H9 (cell line): ENCODE data around the gene ZNHIT2. TPM values are rescaled to one million over a fixed set of nuclear protein-coding genes. Genes with fewer than 3 reads are reported as not detected.

Experiments
- DNase-seq: peaks from one replicate; pipeline ENCODE4 v3.0.0-alpha.2; 2017
- H2AFZ ChIP-seq: one replicate; pipeline ENCODE4 v1.6.1; 2013; ENCODE audit warnings: mild to moderate bottlenecking, low read length, control low read depth, moderate library complexity
- H2AK5ac ChIP-seq: 2 replicates; pipeline ENCODE4 v1.6.1; 2013; ENCODE audit warnings: low read length, control low read depth, mixed read lengths; ENCODE audit not compliant: insufficient read length
- H2BK120ac ChIP-seq: one replicate; pipeline ENCODE4 v1.6.1; 2013; ENCODE audit warnings: low read depth, mild to moderate bottlenecking, low read length, control low read depth, inconsistent platforms; ENCODE audit not compliant: poor library complexity, severe bottlenecking
- H2BK12ac ChIP-seq: 2 replicates; pipeline ENCODE4 v1.6.1; 2013; ENCODE audit warnings: low read length, control low read depth, mixed read lengths, low read depth; ENCODE audit not compliant: insufficient read length
- H2BK15ac ChIP-seq: 2 replicates; pipeline ENCODE4 v1.6.1; 2013; ENCODE audit warnings: low read depth, low read length, control low read depth
- H2BK20ac ChIP-seq: one replicate; pipeline ENCODE4 v1.6.1; 2013; ENCODE audit warnings: low read depth, mild to moderate bottlenecking, low read length, control low read depth, inconsistent platforms; ENCODE audit not compliant: poor library complexity, severe bottlenecking
- H2BK5ac ChIP-seq: 2 replicates; pipeline ENCODE4 v1.6.1; 2013; ENCODE audit warnings: low read length, control low read depth, mixed read lengths; ENCODE audit not compliant: insufficient read length
- H3K14ac ChIP-seq: 2 replicates; pipeline ENCODE4 v1.6.1; 2013; ENCODE audit warnings: low read length, control low read depth; ENCODE audit not compliant: insufficient read depth
- H3K18ac ChIP-seq: 2 replicates; pipeline ENCODE4 v1.6.1; 2013; ENCODE audit warnings: low read depth, mild to moderate bottlenecking, mixed read lengths, low read length, control low read depth; ENCODE audit not compliant: insufficient read length
- H3K23ac ChIP-seq: 2 replicates; pipeline ENCODE4 v1.6.1; 2013; ENCODE audit warnings: low read length, control low read depth, mixed read lengths, low read depth; ENCODE audit not compliant: insufficient read length
- H3K23me2 ChIP-seq: 2 replicates; pipeline ENCODE4 v1.6.1; 2013; ENCODE audit warnings: low read depth, mild to moderate bottlenecking, mixed read lengths, low read length, control low read depth; ENCODE audit not compliant: insufficient read length, poor library complexity, severe bottlenecking
- H3K27ac ChIP-seq: 2 replicates; pipeline ENCODE4 v1.5.1; 2013; ENCODE audit warnings: low read length, control low read depth, mixed read lengths, low read depth; ENCODE audit not compliant: insufficient read length
- H3K27me3 ChIP-seq: 2 replicates; pipeline ENCODE4 v1.6.1; 2013; ENCODE audit warnings: low read length, control low read depth, inconsistent platforms; ENCODE audit not compliant: insufficient read depth
- H3K4ac ChIP-seq: 2 replicates; pipeline ENCODE4 v1.6.1; 2013; ENCODE audit warnings: low read depth, mild to moderate bottlenecking, control low read depth, inconsistent platforms, low read length, moderate library complexity
- H3K4me1 ChIP-seq: 2 replicates; pipeline ENCODE4 v1.6.1; 2013; ENCODE audit warnings: low read length, control low read depth, inconsistent platforms; ENCODE audit not compliant: insufficient read depth
- H3K4me2 ChIP-seq: 2 replicates; pipeline ENCODE4 v1.6.1; 2013; ENCODE audit warnings: low read length, control low read depth, mixed read lengths; ENCODE audit not compliant: insufficient read length, insufficient read depth
- H3K56ac ChIP-seq: 2 replicates; pipeline ENCODE4 v1.6.1; 2013; ENCODE audit warnings: low read depth, mild to moderate bottlenecking, mixed read lengths, low read length, control low read depth; ENCODE audit not compliant: insufficient read length
- H3K79me1 ChIP-seq: 2 replicates; pipeline ENCODE4 v1.6.1; 2013; ENCODE audit warnings: low read depth, mild to moderate bottlenecking, moderate library complexity, low read length, control low read depth, inconsistent platforms; ENCODE audit not compliant: insufficient read depth, poor library complexity, severe bottlenecking
- H3K79me2 ChIP-seq: 2 replicates; pipeline ENCODE4 v1.6.1; 2013; ENCODE audit warnings: low read length, control low read depth, inconsistent platforms; ENCODE audit not compliant: insufficient read depth
- H3K9ac ChIP-seq: 2 replicates; pipeline ENCODE4 v1.6.1; 2013; ENCODE audit warnings: low read length, control low read depth, mixed read lengths; ENCODE audit not compliant: insufficient read length; ENCODE audit errors: extremely low read depth
- H3K9me3 ChIP-seq: one replicate; pipeline ENCODE4 v1.6.1; 2013; ENCODE audit warnings: low read depth, low read length, inconsistent platforms; ENCODE audit not compliant: control insufficient read depth
- H3T11ph ChIP-seq: one replicate; pipeline ENCODE4 v1.6.1; 2013; ENCODE audit warnings: mild to moderate bottlenecking, low read length, control low read depth, inconsistent platforms
- H4K20me1 ChIP-seq: one replicate; pipeline ENCODE4 v1.6.1; 2013; ENCODE audit not compliant: control insufficient read depth, insufficient read length, insufficient read depth
- H4K5ac ChIP-seq: 2 replicates; pipeline ENCODE4 v1.6.1; 2013; ENCODE audit warnings: low read depth, mild to moderate bottlenecking, mixed read lengths, low read length, control low read depth; ENCODE audit not compliant: insufficient read length
- H4K8ac ChIP-seq: replicated peaks from 2 replicates; pipeline ENCODE4 v1.6.1; 2013; ENCODE audit warnings: low read length, control low read depth, mixed read lengths, low read depth; ENCODE audit not compliant: insufficient read length
- H4K91ac ChIP-seq: 2 replicates; pipeline ENCODE4 v1.6.1; 2013; ENCODE audit warnings: low read depth, mild to moderate bottlenecking, moderate library complexity, mixed read lengths, low read length, control low read depth; ENCODE audit not compliant: insufficient read length
- H3K27ac Mint-ChIP-seq, 3 experiments: 2 replicates in 2 of 3; 3 replicates in 1 of 3; pipeline ENCODE4 v1.8.0; 2020 to 2021; ENCODE audit warnings: mixed read lengths in 3 of 3, mild to moderate bottlenecking in 1 of 3, moderate library complexity in 1 of 3
- H3K27me3 Mint-ChIP-seq: 2 replicates; pipeline ENCODE4 v1.8.0; 2021; ENCODE audit warnings: low read depth, mild to moderate bottlenecking, moderate library complexity, mixed read lengths
- H3K36me3 Mint-ChIP-seq, 3 experiments: 2 replicates in 2 of 3; 3 replicates in 1 of 3; pipeline ENCODE4 v1.8.0; 2020 to 2021; ENCODE audit warnings: low read depth in 3 of 3, mixed read lengths in 3 of 3; ENCODE audit not compliant: insufficient read depth in 1 of 3
- H3K4me1 Mint-ChIP-seq, 2 experiments: 2 replicates each; pipeline ENCODE4 v1.8.0; 2020; ENCODE audit warnings: mixed read lengths in 2 of 2
- H3K4me3 Mint-ChIP-seq, 2 experiments: 2 replicates in 1 of 2; 3 replicates in 1 of 2; pipeline ENCODE4 v1.8.0; 2020 to 2021; ENCODE audit warnings: mild to moderate bottlenecking in 2 of 2, mixed read lengths in 2 of 2, moderate library complexity in 1 of 2
- H3K9me3 Mint-ChIP-seq, 2 experiments: 2 replicates in 1 of 2; 3 replicates in 1 of 2; pipeline ENCODE4 v1.8.0; 2020; ENCODE audit warnings: mild to moderate bottlenecking in 2 of 2, mixed read lengths in 2 of 2, moderate library complexity in 1 of 2
- CTCF ChIP-seq: fragments of 200-600 bp; sonication (generic); conservative IDR thresholded peaks from 3 replicates; pipeline ENCODE4 v1.8.0; 2021; ENCODE audit warnings: antibody characterized with exemption, mild to moderate bottlenecking
- WGBS: extraction: QIAGEN DNeasy Blood & Tissue Kit; methylation state at CpG from one replicate; pipeline ENCODE4 v1.1.7; 2013; ENCODE audit warnings: missing lambda C conversion rate, low lambda C conversion rate, mixed read lengths; ENCODE audit not compliant: insufficient read length; ENCODE audit errors: extremely low coverage; 5-methylcytosine and 5-hydroxymethylcytosine counted together
- total RNA-seq: library from RNA; stranded (reverse); gene quantifications from 2 replicates; pipeline ENCODE4 v1.2.1, GENCODE V29; 2021

The ZNHIT2 gene
- total RNA-seq, 1 experiment from 2014 or later: 18.3 TPM

DNA sequence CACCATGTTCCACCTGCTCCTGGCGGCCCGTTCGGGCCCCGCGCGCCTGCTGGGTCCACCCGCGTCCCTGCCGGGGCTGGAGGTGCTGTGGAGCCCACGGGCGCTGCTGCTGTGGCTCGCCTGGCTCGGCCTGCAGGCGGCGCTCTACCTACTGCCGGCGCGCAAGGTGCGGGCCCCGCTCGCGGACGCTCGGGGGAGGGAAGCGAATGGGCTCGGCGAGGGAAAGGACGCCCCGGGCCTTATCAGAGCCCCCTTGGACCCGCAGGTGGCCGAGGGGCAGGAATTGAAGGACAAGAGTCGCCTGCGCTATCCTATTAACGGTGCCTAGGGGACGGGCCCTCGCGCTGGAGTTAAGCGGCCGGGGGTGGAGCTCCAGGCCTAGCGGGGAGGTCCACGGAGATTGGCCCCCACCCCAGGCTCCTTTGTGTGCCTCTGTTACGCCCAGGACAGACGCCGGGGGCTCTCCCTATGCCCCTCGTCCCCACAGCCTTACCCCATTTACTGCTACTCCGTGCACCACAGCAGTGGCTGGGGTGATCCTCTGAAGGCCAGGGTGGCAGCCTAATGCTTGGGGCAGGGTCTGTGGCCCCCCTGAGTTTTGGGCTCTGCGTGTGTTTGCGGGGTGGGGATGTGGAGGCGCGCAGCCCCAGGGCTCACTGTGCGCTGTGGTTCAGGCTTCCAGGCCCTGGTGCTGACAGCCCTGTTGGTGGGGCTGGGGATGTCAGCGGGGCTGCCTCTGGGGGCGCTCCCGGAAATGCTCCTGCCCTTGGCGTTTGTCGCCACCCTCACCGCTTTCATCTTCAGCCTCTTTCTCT is 4.7 kb downstream of the ZNHIT2 start:
- Histone ChIP-seq H4K91ac (no peak overlapping the region), H2BK120ac (no peak overlapping the region), H3K4ac (no peak overlapping the region), H4K20me1 (no peaks in the 10 kb centered on the region), H3K14ac (no peak overlapping the region), H3K27me3 (no peaks in the 10 kb centered on the region), H3K56ac (no peak overlapping the region), H2BK12ac (no peak overlapping the region), H3K27ac (no peak overlapping the region), H3K79me1 (no peaks in the 10 kb centered on the region), H2BK20ac (no peak overlapping the region), H3K79me2 (no peaks in the 10 kb centered on the region), H2BK15ac (no peak overlapping the region), H2BK5ac (no peak overlapping the region), H3K18ac (no peak overlapping the region), H3K9me3 (no peaks in the 10 kb centered on the region), H3K23ac (no peak overlapping the region), H4K8ac (no peak overlapping the region), H3K4me1 (no peaks in the 10 kb centered on the region), H4K5ac (no peak overlapping the region), H3K9ac (peak overlapping the region; percentile 27), H3T11ph (no peak overlapping the region), H3K23me2 (peaks cover 18% of the 10 kb centered on the region), H3K4me2 (peak overlapping the region; percentile 56), H2AFZ (no peak overlapping the region), H2AK5ac (no peak overlapping the region)
- WGBS: no CpG with 5 or more reads among the region's 57 CpGs
- H3K4me1 Mint-ChIP-seq: peaks cover 15 to 23% of the 10 kb centered on the region in 2 experiments
- DNase-seq: peak; percentile 69
- H3K27me3 Mint-ChIP-seq: peaks cover 1% of the 10 kb centered on the region; the same call in 1 of the 2 replicates
- peak overlapping the region in 2 of 3 experiments; percentile 85 to 91; a peak in 2 of 7 replicates for H3K27ac Mint-ChIP-seq
- TF ChIP-seq CTCF: peak; percentile 91
- H3K4me3 Mint-ChIP-seq: peak overlapping the region; percentile 82 to 99
- H3K9me3 Mint-ChIP-seq: no peaks in the 10 kb centered on the region
- H3K36me3 Mint-ChIP-seq: peaks cover 2 to 28% (median 23%) of the 10 kb centered on the region in 3 experiments
